ENCODE data around the gene FGFR4.

- TF ChIP-seq CTCF (conservative IDR thresholded peaks at IDR 0.05; ENCODE audit: low read depth in 2 of 2): no peak
- no peak for TF ChIP-seq POLR2AphosphoS5 (IDR thresholded peaks at IDR 0.05; ENCODE audit: low read depth)
Measured at GRCh38 chr5:177066224-177066623, 20.5 kb upstream of the FGFR4 start.

Data from GM23338 (cell line).